Stimulated activated naive CD8-positive, alpha-beta T cell treated with anti-CD3 and anti-CD28 coated beads, Interleukin-15, amount 100 ng/mL, for 72 hours (primary cell): ENCODE measurements around the gene CDK10.
"Not testable (repeated sequence)": the region's sequence is repeated elsewhere in the genome, so short reads cannot be mapped to it uniquely, and the experiment has no call there.

Source experiments
- ATAC-seq: fragments of 150-1000 bp; cut with Tn5 transposase; 2 replicates; pipeline ENCODE4 v1.10.0; 2021; ENCODE audit warnings: mild to moderate bottlenecking, moderate library complexity
- DNase-seq, 2 donors: peaks; one replicate each; pipeline ENCODE4 v3.0.0; 2021 to 2022
- H3K27ac Mint-ChIP-seq, 2 donors: one replicate each; pipeline ENCODE4 v1.8.0; 2022; ENCODE audit warnings: mild to moderate bottlenecking in 2 of 2, mixed read lengths in 2 of 2, moderate library complexity in 2 of 2
- H3K27me3 Mint-ChIP-seq: one replicate; pipeline ENCODE4 v1.8.0; 2022; ENCODE audit warnings: mixed read lengths
- H3K4me1 Mint-ChIP-seq: one replicate; pipeline ENCODE4 v1.8.0; 2022; ENCODE audit warnings: mild to moderate bottlenecking, mixed read lengths
- H3K4me3 Mint-ChIP-seq, 2 donors: one replicate each; pipeline ENCODE4 v1.8.0; 2022; ENCODE audit warnings: mild to moderate bottlenecking in 2 of 2, mixed read lengths in 2 of 2, moderate library complexity in 1 of 2
- H3K9me3 Mint-ChIP-seq, 2 donors: one replicate each; pipeline ENCODE4 v1.8.0; 2022; ENCODE audit warnings: mixed read lengths in 2 of 2

Gene CDK10

DNA sequence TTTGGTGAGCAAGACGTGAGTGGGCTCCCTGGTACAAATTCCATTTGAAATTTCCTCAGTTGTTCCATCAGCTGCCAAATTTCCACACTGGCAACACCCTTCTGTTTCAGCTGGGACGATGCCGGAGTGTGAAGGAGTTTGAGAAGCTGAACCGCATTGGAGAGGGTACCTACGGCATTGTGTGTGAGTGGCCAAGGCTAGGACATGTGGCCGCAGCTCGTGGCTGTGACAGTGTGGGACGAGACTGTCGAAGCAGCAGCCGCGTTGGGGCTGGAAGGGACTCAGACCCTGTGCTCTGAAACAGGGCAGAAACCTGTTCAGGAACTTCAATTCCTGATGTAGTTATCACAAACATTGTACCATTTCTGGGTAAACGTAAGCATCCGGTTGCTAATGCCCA lies 2.7 kb downstream of the CDK10 start:
- ATAC-seq (no peak), DNase-seq (no peak)
- H3K9me3 Mint-ChIP-seq, result no peaks in the 10 kb centered on the region
- H3K4me1 Mint-ChIP-seq, result peaks cover 33% of the 10 kb centered on the region
- H3K27me3 Mint-ChIP-seq, result no peaks in the 10 kb centered on the region
- no peak overlapping the region for H3K4me3 Mint-ChIP-seq
- H3K27ac Mint-ChIP-seq, result no peak overlapping the region

DNA sequence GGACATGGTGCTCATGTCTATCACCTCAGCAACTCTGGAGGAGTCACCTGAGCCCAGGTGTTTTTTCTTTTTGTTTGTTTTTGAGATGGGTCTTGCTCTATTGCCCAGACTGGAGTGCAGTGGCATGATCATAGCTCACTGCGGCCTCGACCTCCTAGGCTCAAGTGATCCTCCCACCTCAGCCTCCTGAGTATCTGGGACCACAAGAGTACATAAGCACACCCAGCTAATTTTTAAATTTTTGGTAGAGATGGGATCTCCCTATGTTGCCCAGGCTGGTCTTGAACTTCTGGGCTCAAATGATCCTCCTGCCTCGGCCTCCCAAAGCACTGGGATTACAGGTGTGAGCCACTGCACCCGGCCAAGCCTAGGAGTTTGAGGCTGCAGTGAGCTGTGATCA lies 3.1 kb downstream of the CDK10 start:
- not testable (repeated sequence) for ATAC-seq, DNase-seq, H3K27ac Mint-ChIP-seq, H3K27me3 Mint-ChIP-seq, H3K4me3 Mint-ChIP-seq, H3K9me3 Mint-ChIP-seq
- H3K4me1 Mint-ChIP-seq, result peaks cover 33% of the 10 kb centered on the region

DNA sequence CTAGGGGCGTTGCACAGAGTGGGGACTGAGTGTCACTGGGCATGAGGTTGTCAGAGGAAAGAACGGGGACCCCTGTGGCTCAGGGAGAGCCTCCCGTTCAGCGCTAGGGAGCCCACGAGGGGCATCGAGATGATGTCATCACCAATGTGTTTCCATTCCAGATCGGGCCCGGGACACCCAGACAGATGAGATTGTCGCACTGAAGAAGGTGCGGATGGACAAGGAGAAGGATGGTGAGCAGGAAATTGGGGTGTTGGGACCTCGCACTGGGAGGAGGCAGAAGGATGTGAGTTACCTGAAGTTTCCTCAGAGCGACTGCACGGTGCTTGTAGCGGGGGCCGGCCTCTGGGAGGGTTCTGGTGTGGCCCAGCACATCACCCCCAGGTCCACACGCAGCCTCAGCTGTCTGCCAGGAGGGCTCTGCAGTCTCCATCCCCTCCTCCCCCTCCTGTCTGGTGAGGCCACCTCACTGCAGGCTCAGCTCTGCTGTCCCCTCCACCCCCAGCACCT lies 4.0 kb downstream of the CDK10 start:
- no peaks in the 10 kb centered on the region for H3K27me3 Mint-ChIP-seq
- H3K9me3 Mint-ChIP-seq, result no peaks in the 10 kb centered on the region
- DNase-seq (no peak), ATAC-seq (no peak)
- H3K4me3 Mint-ChIP-seq, result no peak overlapping the region
- H3K27ac Mint-ChIP-seq, result peak overlapping the region in 1 of 2 donors; percentile 88
- peaks cover 33% of the 10 kb centered on the region for H3K4me1 Mint-ChIP-seq

- Mint-ChIP-seq H3K4me3 (no peak overlapping the region), H3K27me3 (no peaks in the 10 kb centered on the region), H3K9me3 (no peaks in the 10 kb centered on the region), H3K4me1 (peaks cover 34% of the 10 kb centered on the region), H3K27ac (peak overlapping the region in 1 of 2 donors; percentile 56)
- DNase-seq (no peak), ATAC-seq (no peak)
Observed at GRCh38 chr16:89691231-89691985, 4.9 kb downstream of the CDK10 start.

DNA sequence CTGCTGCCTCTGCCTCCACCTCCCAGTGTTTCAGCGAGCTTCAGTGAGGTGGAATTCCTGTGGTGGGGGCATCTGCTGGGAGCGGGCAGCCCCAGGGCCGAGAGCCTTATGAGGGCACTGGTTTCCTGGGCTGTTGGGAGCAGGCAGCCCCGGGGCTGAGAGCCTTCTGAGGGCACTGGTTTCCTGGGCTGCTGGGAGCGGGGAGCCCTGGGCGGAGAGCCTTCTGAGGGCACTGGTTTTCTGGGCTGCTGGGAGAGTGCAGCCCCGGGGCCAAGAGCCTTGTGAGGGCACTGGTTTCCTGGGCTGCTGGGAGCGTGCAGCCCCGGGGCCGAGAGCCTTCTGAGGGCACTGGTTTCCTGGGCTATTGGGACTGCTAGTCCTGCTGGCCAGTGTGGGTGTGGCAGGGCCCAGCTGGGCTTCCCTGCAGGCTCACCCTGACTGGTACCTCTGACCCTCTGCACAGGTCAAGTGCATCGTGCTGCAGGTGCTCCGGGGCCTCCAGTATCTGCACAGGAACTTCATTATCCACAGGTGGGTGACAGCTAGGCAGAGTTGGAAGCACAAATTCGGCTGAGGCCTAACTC lies 5.6 kb downstream of the CDK10 start:
- Mint-ChIP-seq H3K27me3 (no peaks in the 10 kb centered on the region), H3K4me3 (no peak overlapping the region), H3K4me1 (peaks cover 36% of the 10 kb centered on the region), H3K27ac (peak overlapping the region in 1 of 2 donors; percentile 56), H3K9me3 (no peaks in the 10 kb centered on the region)
- no peak for ATAC-seq
- DNase-seq, result no peak

- no peak overlapping the region for H3K4me3 Mint-ChIP-seq
- no peak overlapping the region for H3K27ac Mint-ChIP-seq
Observed at GRCh38 chr16:89693289-89693731, 6.8 kb downstream of the CDK10 start.

GRCh38 chr16:89693931-89694783 lies 7.7 kb downstream of the CDK10 start:
- Mint-ChIP-seq H3K4me3 (no peak overlapping the region), H3K27ac (no peak overlapping the region), H3K27me3 (no peaks in the 10 kb centered on the region), H3K4me1 (peaks cover 27% of the 10 kb centered on the region), H3K9me3 (no peaks in the 10 kb centered on the region)
- ATAC-seq (no peak), DNase-seq (peak in 1 of 2 donors; percentile 9)

More at GRCh38 chr16:89693289-89693731, 6.8 kb downstream of the CDK10 start:
- DNase-seq, result no peak
- Mint-ChIP-seq H3K4me1 (peaks cover 27% of the 10 kb centered on the region), H3K9me3 (no peaks in the 10 kb centered on the region), H3K27me3 (no peaks in the 10 kb centered on the region)
- no peak for ATAC-seq

GRCh38 chr16:89694784-89695085 lies 8.2 kb downstream of the CDK10 start:
- Mint-ChIP-seq H3K27ac (peak overlapping the region in 1 of 2 donors; percentile 63), H3K4me1 (peaks cover 27% of the 10 kb centered on the region)
- H3K9me3 Mint-ChIP-seq, H3K27me3 Mint-ChIP-seq, H3K4me3 Mint-ChIP-seq, DNase-seq: not testable (repeated sequence)
- peak; percentile 24 for ATAC-seq

DNA sequence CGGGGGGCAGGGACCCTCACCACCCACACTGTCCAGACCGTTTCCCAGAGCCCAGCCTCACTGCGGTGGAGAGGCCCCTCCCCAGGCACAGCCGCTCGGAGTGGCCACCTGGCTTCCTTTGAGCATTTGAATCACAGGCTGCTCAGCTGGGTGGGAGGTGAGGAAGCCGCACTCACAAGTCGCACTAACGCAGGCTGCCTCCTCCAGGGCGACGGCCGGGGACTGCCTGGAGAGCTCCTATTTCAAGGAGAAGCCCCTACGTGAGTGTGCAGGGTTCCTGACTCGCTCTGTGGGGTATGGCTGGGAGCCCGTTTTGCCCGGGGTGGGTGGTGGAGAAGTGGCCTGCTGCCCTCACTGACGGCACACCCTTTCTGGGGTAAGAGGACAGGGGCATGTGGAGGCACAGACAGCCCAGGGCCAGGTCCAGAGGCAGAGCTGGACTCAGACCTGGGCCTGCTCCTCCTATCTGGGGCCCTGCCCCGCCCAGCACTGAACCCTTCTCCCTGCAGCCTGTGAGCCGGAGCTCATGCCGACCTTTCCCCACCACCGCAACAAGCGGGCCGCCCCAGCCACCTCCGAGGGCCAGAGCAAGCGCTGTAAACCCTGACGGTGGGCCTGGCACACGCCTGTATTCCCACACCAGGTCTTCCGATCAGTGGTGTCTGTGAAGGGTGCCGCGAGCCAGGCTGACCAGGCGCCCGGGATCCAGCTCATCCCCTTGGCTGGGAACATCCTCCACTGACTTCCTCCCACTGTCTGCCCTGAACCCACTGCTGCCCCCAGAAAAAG lies 8.8 kb downstream of the CDK10 start:
- H3K9me3 Mint-ChIP-seq, result no peaks in the 10 kb centered on the region
- H3K4me1 Mint-ChIP-seq, result peaks cover 28% of the 10 kb centered on the region
- peak overlapping the region in 1 of 2 donors; percentile 63 for H3K27ac Mint-ChIP-seq
- no peaks in the 10 kb centered on the region for H3K27me3 Mint-ChIP-seq
- no peak overlapping the region for H3K4me3 Mint-ChIP-seq
- ATAC-seq, result no peak
- peak in 1 of 2 donors; percentile 13 for DNase-seq

DNA sequence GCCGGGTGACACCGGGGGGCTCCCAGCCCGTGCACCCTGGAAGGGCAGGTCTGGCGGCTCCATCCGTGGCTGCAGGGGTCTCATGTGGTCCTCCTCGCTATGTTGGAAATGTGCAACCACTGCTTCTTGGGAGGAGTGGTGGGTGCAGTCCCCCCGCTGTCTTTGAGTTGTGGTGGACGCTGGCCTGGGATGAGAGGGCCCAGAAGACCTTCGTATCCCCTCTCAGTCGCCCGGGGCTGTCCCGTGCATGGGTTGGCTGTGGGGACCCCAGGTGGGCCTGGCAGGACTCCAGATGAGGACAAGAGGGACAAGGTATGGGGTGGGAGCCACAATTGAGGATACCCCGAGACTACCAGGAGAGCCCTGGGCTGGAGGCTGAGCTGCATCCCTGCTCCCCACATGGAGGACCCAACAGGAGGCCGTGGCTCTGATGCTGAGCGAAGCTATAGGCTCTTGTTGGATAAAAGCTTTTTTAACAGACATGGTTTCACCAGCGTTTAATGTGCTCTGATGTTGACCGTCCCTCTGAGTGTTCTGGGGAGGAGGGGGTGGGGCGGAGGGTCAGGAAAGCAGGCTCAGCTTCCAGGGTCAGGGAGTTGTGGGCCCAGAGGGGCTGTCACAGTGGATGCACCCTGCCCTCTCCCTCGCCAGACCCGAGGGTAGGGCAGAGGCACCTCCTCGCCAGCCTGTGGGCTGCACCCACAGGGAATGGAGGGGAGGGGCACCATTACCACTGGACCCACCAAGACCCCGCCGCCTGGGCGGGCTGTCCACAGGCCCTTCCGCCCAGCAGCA lies 9.6 kb downstream of the CDK10 start:
- H3K4me3 Mint-ChIP-seq, result no peak overlapping the region
- ATAC-seq (no peak), DNase-seq (peak in 1 of 2 donors; percentile 12)
- H3K27me3 Mint-ChIP-seq, result no peaks in the 10 kb centered on the region
- H3K9me3 Mint-ChIP-seq, result no peaks in the 10 kb centered on the region
- no peak overlapping the region for H3K27ac Mint-ChIP-seq
- H3K4me1 Mint-ChIP-seq, result peaks cover 28% of the 10 kb centered on the region

DNA sequence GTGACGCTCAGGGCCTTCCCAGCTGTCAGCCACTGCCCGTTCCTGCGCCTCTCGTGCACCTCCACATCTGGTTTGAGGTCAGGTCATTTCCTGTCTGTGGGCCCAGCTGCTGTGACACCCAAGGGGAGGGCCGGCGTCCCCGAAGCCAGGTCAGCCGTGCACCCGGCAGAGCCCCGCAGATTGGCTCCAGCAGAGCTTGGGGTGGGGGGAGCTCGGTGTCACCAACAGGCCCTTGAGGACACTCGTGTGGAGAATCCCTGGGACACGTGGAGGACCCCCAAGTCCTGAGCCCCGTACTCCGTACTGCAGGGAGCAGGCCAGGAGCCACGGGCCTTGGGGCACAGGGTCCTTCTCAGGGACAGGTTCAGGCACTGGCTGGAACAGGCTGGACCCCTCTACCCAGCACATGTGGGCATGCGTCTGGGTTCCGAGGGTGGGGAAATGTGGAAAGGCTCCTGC lies 10.2 kb downstream of the CDK10 start:
- H3K4me3 Mint-ChIP-seq, result peak overlapping the region in 1 of 2 donors; percentile 18
- H3K27me3 Mint-ChIP-seq, result no peaks in the 10 kb centered on the region
- peaks cover 28% of the 10 kb centered on the region for H3K4me1 Mint-ChIP-seq
- ATAC-seq (no peak), DNase-seq (peak in 1 of 2 donors; percentile 31)
- H3K27ac Mint-ChIP-seq, result no peak overlapping the region
- H3K9me3 Mint-ChIP-seq, result no peaks in the 10 kb centered on the region

DNA sequence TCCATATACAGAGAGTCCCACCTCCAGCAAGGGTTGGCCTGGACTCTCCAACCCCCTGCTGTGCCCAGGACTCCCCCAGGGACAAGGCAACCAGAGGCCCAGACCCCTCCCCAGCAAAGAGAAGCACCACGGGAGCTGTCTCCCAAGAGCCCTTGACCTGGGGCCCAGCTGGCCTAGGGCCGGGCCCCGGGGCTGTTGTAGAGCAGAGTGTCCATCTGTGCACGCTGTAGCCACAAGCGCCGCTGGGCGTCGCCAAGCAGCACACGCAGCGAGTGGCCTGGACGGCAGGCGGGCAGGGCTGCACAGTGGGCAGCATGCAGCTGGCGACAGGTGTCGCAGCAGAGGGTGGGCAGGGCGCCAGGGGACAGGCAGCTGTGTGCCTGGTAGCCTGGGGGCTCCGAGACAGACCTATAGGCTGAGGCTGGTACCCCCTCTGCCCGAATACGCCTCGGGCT lies 10.7 kb downstream of the CDK10 start:
- H3K9me3 Mint-ChIP-seq, result no peaks in the 10 kb centered on the region
- peaks cover 30% of the 10 kb centered on the region for H3K4me1 Mint-ChIP-seq
- peak in 1 of 2 donors; percentile 13 for DNase-seq
- ATAC-seq, result no peak
- no peak overlapping the region for H3K27ac Mint-ChIP-seq
- H3K4me3 Mint-ChIP-seq, result no peak overlapping the region
- H3K27me3 Mint-ChIP-seq, result no peaks in the 10 kb centered on the region

- Mint-ChIP-seq H3K27ac (no peak overlapping the region), H3K4me3 (no peak overlapping the region), H3K27me3 (no peaks in the 10 kb centered on the region), H3K4me1 (peaks cover 36% of the 10 kb centered on the region), H3K9me3 (no peaks in the 10 kb centered on the region)
- no peak for ATAC-seq
- DNase-seq, result peak in 1 of 2 donors; percentile 14
Observed at GRCh38 chr16:89697616-89698331, 11.3 kb downstream of the CDK10 start.

DNA sequence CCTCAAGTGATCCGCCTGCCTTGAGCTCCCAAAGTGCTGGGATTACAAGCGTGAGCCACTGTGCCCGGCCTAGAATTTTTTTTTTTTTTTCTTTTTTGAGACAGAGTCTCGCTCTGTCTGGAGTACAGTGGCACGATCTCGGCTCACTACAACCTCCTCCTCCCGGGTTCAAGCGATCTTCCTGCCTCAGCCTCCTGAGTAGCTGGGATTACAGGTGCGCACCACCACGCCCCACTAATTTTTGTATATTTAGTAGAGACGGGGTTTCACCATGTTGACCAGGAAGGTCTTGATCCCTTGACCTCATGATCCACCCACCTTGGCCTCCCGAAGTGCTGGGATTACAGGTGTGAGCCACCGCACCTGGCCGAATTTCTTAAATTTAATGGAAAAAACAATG lies 12.2 kb downstream of the CDK10 start:
- H3K27me3 Mint-ChIP-seq, H3K9me3 Mint-ChIP-seq, H3K4me3 Mint-ChIP-seq, H3K27ac Mint-ChIP-seq, DNase-seq, ATAC-seq: not testable (repeated sequence)
- H3K4me1 Mint-ChIP-seq, result peaks cover 37% of the 10 kb centered on the region
